CD4-positive, alpha-beta T cell (primary cell): ENCODE data around the gene EPHB4. TPM values are rescaled to one million over a fixed set of nuclear protein-coding genes. Genes with fewer than 3 reads are reported as not detected.

Source experiments
- ATAC-seq: fragments of 200-7000 bp; cut with Tn5 transposase; one replicate; pipeline ENCODE4 v1.10.0; 2022; ENCODE audit warnings: mild to moderate bottlenecking; ENCODE audit not compliant: poor library complexity
- CTCF ChIA-PET: fragments of 350-600 bp; sonication (Branson Sonifier 250); formaldehyde crosslinking; loops from one replicate; lab custom pipeline; 2021; ENCODE audit warnings: antibody characterized with exemption, inconsistent platforms; lab: Charles Lee
- POLR2A ChIA-PET: fragments of 350-600 bp; sonication (Branson Sonifier 250); formaldehyde crosslinking; loops from one replicate; lab custom pipeline; 2021; ENCODE audit warnings: antibody characterized with exemption, inconsistent platforms; lab: Charles Lee
- DNase-seq, 14 experiments: peaks; one replicate each; pipeline ENCODE4 v3.0.0-alpha.2; 2013 to 2020; ENCODE audit warnings: mixed read lengths in 2 of 14
- H3K27ac ChIP-seq, 2 donors: one replicate each; pipeline versions ENCODE4 v1.5.1 to v1.7.0; 2013; ENCODE audit warnings: low read length in 2 of 2, low read depth in 1 of 2, mild to moderate bottlenecking in 1 of 2
- H3K27me3 ChIP-seq, 2 experiments: 1 replicate in 1 of 2; 2 replicates in 1 of 2; pipeline versions ENCODE4 v1.6.1 to v1.7.0; 2013; ENCODE audit warnings: low read length in 2 of 2, control low read depth in 1 of 2, mild to moderate bottlenecking in 1 of 2, moderate library complexity in 1 of 2; ENCODE audit not compliant: insufficient read depth in 2 of 2, control insufficient read depth in 1 of 2
- H3K36me3 ChIP-seq: one replicate; pipeline ENCODE4 v1.6.1; 2013; ENCODE audit warnings: low read length, control low read depth; ENCODE audit not compliant: insufficient read depth
- H3K4me1 ChIP-seq: one replicate; pipeline ENCODE4 v1.6.1; 2013; ENCODE audit warnings: low read length, control low read depth; ENCODE audit not compliant: insufficient read depth
- H3K4me3 ChIP-seq: one replicate; pipeline ENCODE4 v1.5.1; 2013; ENCODE audit warnings: mild to moderate bottlenecking, low read length, moderate library complexity
- H3K9me3 ChIP-seq, 2 experiments: 1 replicate in 1 of 2; 2 replicates in 1 of 2; pipeline versions ENCODE4 v1.6.1 to v1.7.0; 2013; ENCODE audit warnings: low read length in 2 of 2, mild to moderate bottlenecking in 2 of 2, control low read depth in 1 of 2, moderate library complexity in 1 of 2; ENCODE audit not compliant: control insufficient read depth in 1 of 2, insufficient read depth in 1 of 2
- H3K27ac Mint-ChIP-seq: one replicate; pipeline ENCODE4 v1.8.0; 2020; ENCODE audit warnings: mixed read lengths
- H3K27me3 Mint-ChIP-seq: one replicate; pipeline ENCODE4 v1.8.0; 2021; ENCODE audit warnings: mixed read lengths
- H3K36me3 Mint-ChIP-seq: one replicate; pipeline ENCODE4 v1.8.0; 2021; ENCODE audit warnings: low read depth, mixed read lengths
- H3K4me1 Mint-ChIP-seq: one replicate; pipeline ENCODE4 v1.8.0; 2021; ENCODE audit warnings: low read depth, mixed read lengths
- H3K4me3 Mint-ChIP-seq: one replicate; pipeline ENCODE4 v1.8.0; 2020; ENCODE audit warnings: mild to moderate bottlenecking, mixed read lengths
- H3K9me3 Mint-ChIP-seq: one replicate; pipeline ENCODE4 v1.8.0; 2020; ENCODE audit warnings: mixed read lengths
- intact Hi-C, 2 experiments: fragments of 100-400 bp; cut with DNase I in 1 of 2; cut with micrococcal nuclease in 1 of 2; formaldehyde crosslinking; loops; one replicate each; pipeline versions ENCODE4 v1.15.1 to v1.9.0; 2023 to 2025; cut with DNase I, micrococcal nuclease
- total RNA-seq, 174 experiments: library from RNA in 2 of 174; stranded (reverse) in 2 of 174; gene quantifications; one replicate each; pipeline ENCODE4 v1.2.3 and lab custom pipeline; 2021 to 2026
- TF ChIP-seq, protein P1 (sequence below): fragments of 200-600 bp; IDR thresholded peaks from one replicate; pipeline ENCODE4 v1.8.0; 2022; ENCODE audit warnings: antibody characterized with exemption, mild to moderate bottlenecking

EPHB4 gene
- total RNA-seq, 2 experiments from 2014 or later: 8.4 to 8.9 TPM

DNA sequence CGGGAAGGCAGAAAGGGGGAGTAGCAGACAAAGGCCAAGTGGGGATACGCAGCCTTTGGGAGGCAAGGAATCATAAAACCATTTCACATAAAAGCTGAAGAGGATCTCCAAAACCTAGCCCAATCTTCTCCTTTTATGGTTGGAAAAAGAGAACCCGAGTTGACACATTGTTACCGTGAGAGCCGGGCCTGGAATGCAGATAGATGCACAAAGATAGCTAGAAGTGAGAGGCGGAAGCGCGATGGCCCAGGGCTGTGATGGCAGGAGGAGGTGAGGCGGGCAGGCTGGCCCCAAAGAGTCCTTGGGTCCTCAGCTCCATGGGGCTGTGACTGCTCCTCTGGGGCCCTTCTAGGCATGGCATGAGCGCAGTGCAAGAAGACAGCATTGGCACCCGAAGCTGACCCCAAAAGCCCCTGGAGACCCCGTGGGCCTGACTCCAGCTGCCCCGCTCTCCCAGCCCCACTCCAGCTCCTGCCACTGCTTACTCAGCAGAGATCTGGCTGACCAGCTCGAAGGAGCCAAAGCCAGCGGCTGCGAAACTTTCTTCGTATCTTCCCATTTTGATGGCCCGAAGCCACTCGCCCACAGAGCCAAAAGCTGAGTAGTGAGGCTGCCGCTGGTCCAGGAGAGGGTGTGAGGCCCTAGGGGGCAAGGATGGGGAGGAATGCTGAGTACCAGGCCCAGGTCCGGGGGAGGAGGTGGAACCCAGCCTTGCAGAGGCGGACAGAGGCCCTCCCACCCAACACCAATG lies 22.5 kb downstream of the EPHB4 start:
- Mint-ChIP-seq H3K4me3 (no peak overlapping the region), H3K4me1 (no peaks in the 10 kb centered on the region), H3K27ac (no peak overlapping the region), H3K27me3 (no peaks in the 10 kb centered on the region), H3K36me3 (no peaks in the 10 kb centered on the region), H3K9me3 (no peaks in the 10 kb centered on the region)
- CTCF ChIA-PET: no interaction called here
- Histone ChIP-seq H3K9me3 (no peaks in the 10 kb centered on the region), H3K36me3 (no peaks in the 10 kb centered on the region), H3K27me3 (peaks cover 0 to under 1% of the 10 kb centered on the region in 2 experiments), H3K27ac (no peak overlapping the region), H3K4me3 (no peak overlapping the region), H3K4me1 (no peaks in the 10 kb centered on the region)
- POLR2A ChIA-PET: no interaction called here
- intact Hi-C loops: loop anchor here in 1 of 2 experiments (5.0 kb wide), 1 partner anchor 682 kb away; no protein-coding TSS in a partner anchor
- ATAC-seq (no peak), DNase-seq (no peak)
- TF ChIP-seq, protein P1, sequence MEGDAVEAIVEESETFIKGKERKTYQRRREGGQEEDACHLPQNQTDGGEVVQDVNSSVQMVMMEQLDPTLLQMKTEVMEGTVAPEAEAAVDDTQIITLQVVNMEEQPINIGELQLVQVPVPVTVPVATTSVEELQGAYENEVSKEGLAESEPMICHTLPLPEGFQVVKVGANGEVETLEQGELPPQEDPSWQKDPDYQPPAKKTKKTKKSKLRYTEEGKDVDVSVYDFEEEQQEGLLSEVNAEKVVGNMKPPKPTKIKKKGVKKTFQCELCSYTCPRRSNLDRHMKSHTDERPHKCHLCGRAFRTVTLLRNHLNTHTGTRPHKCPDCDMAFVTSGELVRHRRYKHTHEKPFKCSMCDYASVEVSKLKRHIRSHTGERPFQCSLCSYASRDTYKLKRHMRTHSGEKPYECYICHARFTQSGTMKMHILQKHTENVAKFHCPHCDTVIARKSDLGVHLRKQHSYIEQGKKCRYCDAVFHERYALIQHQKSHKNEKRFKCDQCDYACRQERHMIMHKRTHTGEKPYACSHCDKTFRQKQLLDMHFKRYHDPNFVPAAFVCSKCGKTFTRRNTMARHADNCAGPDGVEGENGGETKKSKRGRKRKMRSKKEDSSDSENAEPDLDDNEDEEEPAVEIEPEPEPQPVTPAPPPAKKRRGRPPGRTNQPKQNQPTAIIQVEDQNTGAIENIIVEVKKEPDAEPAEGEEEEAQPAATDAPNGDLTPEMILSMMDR: no peak

DNA sequence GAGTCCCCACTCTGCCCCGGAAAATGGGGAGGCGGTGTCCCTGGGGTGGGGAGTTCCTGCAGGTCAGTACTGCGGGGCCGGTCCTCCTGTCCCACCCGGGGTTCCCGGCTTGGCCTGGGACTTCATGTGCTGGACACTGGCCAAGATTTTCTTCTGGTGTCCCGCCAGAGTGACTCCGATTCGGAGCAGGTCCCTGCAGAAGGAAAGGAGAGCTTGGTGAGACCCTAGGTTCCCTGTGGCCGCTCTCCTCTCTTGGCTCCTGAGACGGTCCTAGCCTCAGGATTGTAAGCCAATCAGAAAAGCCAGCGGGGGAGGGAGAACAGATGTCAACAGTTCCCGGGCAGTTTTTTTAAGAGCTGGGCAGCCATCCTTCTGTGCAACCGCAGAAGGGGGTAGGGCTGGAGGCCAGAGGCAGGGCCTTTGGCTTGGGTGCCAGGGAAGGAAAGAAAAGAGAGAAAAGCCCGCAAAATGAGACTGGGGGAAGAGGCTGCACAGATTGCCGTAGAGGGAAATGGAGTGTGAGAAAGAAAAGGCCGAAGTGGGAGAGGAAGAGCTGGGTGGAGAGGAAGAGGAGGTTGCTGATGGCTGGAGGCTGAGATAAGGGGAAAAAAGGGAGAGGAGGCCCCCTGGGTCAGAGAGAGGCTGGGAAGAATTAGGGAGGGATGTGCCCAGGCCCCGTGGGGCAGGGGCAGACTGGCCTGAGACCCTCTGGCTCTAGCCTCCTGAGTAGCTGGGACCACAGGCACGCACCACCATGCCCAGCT lies 23.7 kb downstream of the EPHB4 start:
- H3K9me3 Mint-ChIP-seq: no peaks in the 10 kb centered on the region
- Histone ChIP-seq H3K36me3 (no peaks in the 10 kb centered on the region), H3K27me3 (peaks cover 0 to 8% of the 10 kb centered on the region in 2 experiments), H3K27ac (no peak overlapping the region), H3K4me3 (no peak overlapping the region), H3K4me1 (peaks cover 4% of the 10 kb centered on the region), H3K9me3 (no peaks in the 10 kb centered on the region)
- H3K36me3 Mint-ChIP-seq: no peaks in the 10 kb centered on the region
- no peak overlapping the region for H3K27ac Mint-ChIP-seq
- ChIA-PET POLR2A (no interaction called here), CTCF (no interaction called here)
- DNase-seq (peak in 5 of 14 experiments; percentile 15 to 65 (median 57)), ATAC-seq (no peak)
- TF ChIP-seq, protein P1: no peak
- no peak overlapping the region for H3K4me3 Mint-ChIP-seq
- intact Hi-C loops: loop anchor here in 1 of 2 experiments (5.0 kb wide), 1 partner anchor 684 kb away; no protein-coding TSS in a partner anchor
- H3K27me3 Mint-ChIP-seq: no peaks in the 10 kb centered on the region
- H3K4me1 Mint-ChIP-seq: no peaks in the 10 kb centered on the region

DNA sequence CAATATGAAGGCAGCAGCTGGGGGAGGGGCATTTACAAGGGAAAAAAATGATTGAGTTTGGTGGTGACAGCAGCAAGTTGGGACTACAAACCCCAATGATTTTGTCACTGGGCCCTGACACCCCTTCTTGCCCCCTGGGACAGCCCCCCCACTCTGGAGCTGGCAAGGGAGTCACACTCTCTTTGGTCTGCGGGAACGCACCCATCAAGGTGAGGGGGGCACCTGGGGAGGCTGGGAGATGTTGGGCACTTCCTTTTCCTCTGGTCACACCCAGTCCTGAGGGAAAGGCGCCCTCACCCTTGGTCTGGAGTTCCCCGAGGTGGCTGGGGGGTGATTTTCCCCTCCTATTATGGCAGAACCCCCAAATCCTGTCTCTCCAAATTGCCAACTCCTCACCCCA lies 24.4 kb downstream of the EPHB4 start:
- CTCF ChIA-PET: no interaction called here
- H3K27ac Mint-ChIP-seq: no peak overlapping the region
- no peak for DNase-seq
- ATAC-seq: no peak
- Histone ChIP-seq H3K27ac (no peak overlapping the region), H3K4me1 (peaks cover 4% of the 10 kb centered on the region), H3K9me3 (no peaks in the 10 kb centered on the region), H3K27me3 (peaks cover 0 to 8% of the 10 kb centered on the region in 2 experiments), H3K4me3 (no peak overlapping the region), H3K36me3 (no peaks in the 10 kb centered on the region)
- no peaks in the 10 kb centered on the region for H3K36me3 Mint-ChIP-seq
- no peaks in the 10 kb centered on the region for H3K27me3 Mint-ChIP-seq
- no peak overlapping the region for H3K4me3 Mint-ChIP-seq
- no peaks in the 10 kb centered on the region for H3K4me1 Mint-ChIP-seq
- no peaks in the 10 kb centered on the region for H3K9me3 Mint-ChIP-seq
- TF ChIP-seq, protein P1: no peak
- intact Hi-C loops: loop anchor here in 1 of 2 experiments (5.0 kb wide), 1 partner anchor 684 kb away; no protein-coding TSS in a partner anchor
- POLR2A ChIA-PET: no interaction called here
